ENCODE data around the gene STAT3.

DNA sequence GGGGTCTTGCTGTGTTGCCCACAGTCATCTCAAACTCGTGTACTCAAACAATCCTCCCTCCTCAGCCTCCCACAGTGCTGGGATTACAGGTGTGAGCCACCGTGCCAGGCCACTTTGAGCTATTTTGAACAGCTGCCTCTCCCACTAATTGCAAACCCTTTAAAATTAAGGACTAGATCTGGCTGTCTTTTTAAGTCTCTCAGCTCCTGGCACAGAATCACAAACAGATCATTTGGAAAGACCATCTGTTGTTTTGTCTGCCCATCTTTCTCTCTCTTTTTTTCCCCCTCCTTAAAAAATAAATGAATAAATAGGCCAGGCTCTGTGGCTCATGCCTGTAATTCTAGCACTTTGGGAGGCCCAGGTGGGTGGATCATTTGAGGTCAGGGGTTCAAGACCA, 10.9 kb upstream of the STAT3 start:
- no peak for TF ChIP-seq EZH2phosphoT487 (IDR thresholded peaks at IDR 0.05; ENCODE audit: insufficient read depth, low read depth)
- no peak for TF ChIP-seq EZH2 (IDR thresholded peaks at IDR 0.05; ENCODE audit: insufficient read depth, poor library complexity, severe bottlenecking)
